HepG2 (cell line): ENCODE data around the gene SYS1. TPM values are rescaled to one million over a fixed set of nuclear protein-coding genes. Genes with fewer than 3 reads are reported as not detected.
A peak's percentile ranks its signal among the peaks of the same experiment; 100 is the strongest.

ENCODE experiments used
- ASH2L ChIP-seq: fragments of 300-600, 200-600 bp; sonication (generic); IDR thresholded peaks from 2 replicates; pipeline ENCODE4 v1.7.0; 2017; ENCODE audit warnings: low read depth, mild to moderate bottlenecking, moderate library complexity, mixed read lengths, low read length; ENCODE audit not compliant: insufficient read length
- CHCHD3 ChIP-seq: sonication (generic); formaldehyde crosslinking; IDR thresholded peaks from 2 replicates; pipeline ENCODE4 v1.8.0; 2022; ENCODE audit warnings: mild to moderate bottlenecking, missing genetic modification reagents, moderate library complexity
- GABPB1 ChIP-seq: IDR thresholded peaks from 2 replicates; pipeline ENCODE4 v1.6.1; 2016; ENCODE audit warnings: mild to moderate bottlenecking, missing genetic modification reagents, moderate library complexity, missing compliant biosample characterization
- GZF1 ChIP-seq: sonication (generic); formaldehyde crosslinking; IDR thresholded peaks from 2 replicates; pipeline ENCODE4 v1.5.1; 2020; ENCODE audit warnings: mild to moderate bottlenecking, missing genetic modification reagents
- KDM1A ChIP-seq: IDR thresholded peaks from 2 replicates; pipeline ENCODE4 v1.6.1; 2016; ENCODE audit warnings: missing compliant biosample characterization
- KLF12 ChIP-seq: sonication (generic); formaldehyde crosslinking; IDR thresholded peaks from 2 replicates; pipeline ENCODE4 v1.4.0; 2020; ENCODE audit warnings: missing genetic modification reagents, borderline replicate concordance
- KMT2B ChIP-seq: IDR thresholded peaks from 2 replicates; pipeline ENCODE4 v1.6.1; 2016; ENCODE audit warnings: missing genetic modification reagents, missing compliant biosample characterization
- PHF20 ChIP-seq: sonication (generic); formaldehyde crosslinking; IDR thresholded peaks from 2 replicates; pipeline ENCODE4 v1.5.0; 2020; ENCODE audit warnings: mild to moderate bottlenecking, missing genetic modification reagents
- POLR2A ChIP-seq, 2 experiments: IDR thresholded peaks; 2 replicates each; pipeline ENCODE4 v1.6.1; 2011; ENCODE audit warnings: low read depth in 2 of 2, low read length in 2 of 2, mild to moderate bottlenecking in 1 of 2, moderate library complexity in 1 of 2; ENCODE audit not compliant: insufficient read depth in 1 of 2
- PRMT3 ChIP-seq: sonication (generic); formaldehyde crosslinking; IDR thresholded peaks from 2 replicates; pipeline ENCODE4 v1.8.1; 2022; ENCODE audit warnings: low read depth, mild to moderate bottlenecking, moderate library complexity, missing genetic modification reagents, borderline replicate concordance
- RORA ChIP-seq: sonication (generic); formaldehyde crosslinking; IDR thresholded peaks from 2 replicates; pipeline ENCODE4 v1.5.0; 2020; ENCODE audit warnings: mild to moderate bottlenecking, missing genetic modification reagents, moderate library complexity
- SIX4 ChIP-seq: sonication (generic); formaldehyde crosslinking; IDR thresholded peaks from 2 replicates; pipeline ENCODE4 v1.4.0; 2020; ENCODE audit warnings: missing genetic modification reagents
- SRF ChIP-seq: IDR thresholded peaks from 2 replicates; pipeline ENCODE4 v1.6.1; 2011; ENCODE audit warnings: mild to moderate bottlenecking, low read depth, low read length, moderate library complexity
- TCF7L2 ChIP-seq: IDR thresholded peaks from 2 replicates; pipeline ENCODE4 v1.6.1; 2011; ENCODE audit warnings: mild to moderate bottlenecking, low read depth, low read length, moderate library complexity
- TEAD3 ChIP-seq: optimal IDR thresholded peaks from 2 replicates; pipeline ENCODE3; 2016; ENCODE audit warnings: borderline replicate concordance
- TFDP1 ChIP-seq: IDR thresholded peaks from 2 replicates; pipeline ENCODE4 v1.6.1; 2016; ENCODE audit warnings: missing compliant biosample characterization, missing genetic modification reagents, borderline replicate concordance
- ZBTB25 ChIP-seq: IDR thresholded peaks from 2 replicates; pipeline ENCODE4 v1.6.1; 2018; ENCODE audit warnings: missing genetic modification reagents
- ZFP36 ChIP-seq: fragments of 150-350 bp; IDR thresholded peaks from 2 replicates; pipeline ENCODE4 v1.6.1; 2018; ENCODE audit warnings: borderline replicate concordance, low read length, low read depth; ENCODE audit not compliant: partially characterized antibody
- ZNF251 ChIP-seq: sonication (generic); formaldehyde crosslinking; IDR thresholded peaks from 2 replicates; pipeline ENCODE4 v1.9.0; 2021; ENCODE audit warnings: mild to moderate bottlenecking, missing genetic modification reagents
- ZNF431 ChIP-seq: sonication (generic); formaldehyde crosslinking; IDR thresholded peaks from 2 replicates; pipeline ENCODE4 v1.9.0; 2022; ENCODE audit warnings: missing genetic modification reagents, low read depth, mild to moderate bottlenecking, borderline replicate concordance
- ZXDC ChIP-seq: sonication (generic); formaldehyde crosslinking; IDR thresholded peaks from 2 replicates; pipeline ENCODE4 v1.5.0; 2020; ENCODE audit warnings: mild to moderate bottlenecking, missing genetic modification reagents
- polyA plus RNA-seq, 8 experiments: library from polyadenylated mRNA; depleted of rRNA in 3 of 8; stranded (reverse) in 7 of 8; unstranded in 1 of 8; fragments of >200 nt; fragmentation: Illumina TruSeq in 4 of 8; extraction: Trizol in 4 of 8; gene quantifications; 2 replicates each; pipeline versions ENCODE4 v1.2.1 to v1.2.3, GENCODE V29; 2011 to 2016; ENCODE audit warnings: low read depth in 4 of 8, missing spikeins in 1 of 8, mixed read lengths in 1 of 8; ENCODE audit not compliant: insufficient read depth in 1 of 8
- total RNA-seq, 5 experiments: library from RNA; depleted of rRNA; stranded (reverse); fragments of >200 nt; fragmentation: Illumina TruSeq; extraction: Trizol; gene quantifications; 2 replicates each; pipeline ENCODE4 v1.2.3, GENCODE V29; 2016; ENCODE audit warnings: low read depth in 1 of 5

SYS1 gene
- total and polyA plus RNA-seq, 2 of the 13 experiments (the other 11 are each of a cell fraction or from before 2014, with no cell fraction given): 38.3 to 65.6 TPM

GRCh38 chr20:45358282-45359068 is 4.5 kb upstream of the SYS1 start (continued):
- 0 out of 2 replicates have a peak, but pooled peaks have one; percentile 29 for TF ChIP-seq GZF1 (CRISPR knock-in tag)
- TF ChIP-seq ZXDC (CRISPR knock-in tag): no peak
- TF ChIP-seq KDM1A (CRISPR knock-in tag): peak; percentile 76; the same call in 1 of the 2 replicates
- TF ChIP-seq TEAD3 (CRISPR knock-in tag): no peak
- no peak; the same call in 1 of the 2 replicates for TF ChIP-seq KLF12 (CRISPR knock-in tag)
- no peak for TF ChIP-seq ZNF251 (CRISPR knock-in tag)
- TF ChIP-seq SRF: no peak
- TF ChIP-seq PHF20: no peak
- peak; percentile 65; the same call in 1 of the 2 replicates for TF ChIP-seq TFDP1 (CRISPR knock-in tag)
- no peak for TF ChIP-seq RORA
- TF ChIP-seq PRMT3 (CRISPR knock-in tag): no peak
- no peak for TF ChIP-seq TCF7L2
- no peak for TF ChIP-seq SIX4 (CRISPR knock-in tag)
- no peak; the same call in 1 of the 2 replicates for TF ChIP-seq GABPB1 (CRISPR knock-in tag)
- no peak for TF ChIP-seq CHCHD3
- TF ChIP-seq ZNF431 (CRISPR knock-in tag): no peak
- TF ChIP-seq KMT2B (CRISPR knock-in tag): peak; percentile 35; the same call in 1 of the 2 replicates
- no peak for TF ChIP-seq POLR2A (IDR thresholded peaks at IDR 0.05; ENCODE audit: insufficient read depth in 1 of 2, low read depth in 2 of 2, low read length in 2 of 2)
- TF ChIP-seq ZFP36: peak; percentile 52
- no peak for TF ChIP-seq ASH2L
- peak; percentile 41; the same call in 1 of the 2 replicates for TF ChIP-seq ZBTB25
